ENCODE measurements around the gene SLIT3. TPM values are rescaled to one million over a fixed set of nuclear protein-coding genes. Genes with fewer than 3 reads are reported as not detected.

Gene SLIT3
- total RNA-seq, 1 donor from 2014 or later, result not detected

DNA sequence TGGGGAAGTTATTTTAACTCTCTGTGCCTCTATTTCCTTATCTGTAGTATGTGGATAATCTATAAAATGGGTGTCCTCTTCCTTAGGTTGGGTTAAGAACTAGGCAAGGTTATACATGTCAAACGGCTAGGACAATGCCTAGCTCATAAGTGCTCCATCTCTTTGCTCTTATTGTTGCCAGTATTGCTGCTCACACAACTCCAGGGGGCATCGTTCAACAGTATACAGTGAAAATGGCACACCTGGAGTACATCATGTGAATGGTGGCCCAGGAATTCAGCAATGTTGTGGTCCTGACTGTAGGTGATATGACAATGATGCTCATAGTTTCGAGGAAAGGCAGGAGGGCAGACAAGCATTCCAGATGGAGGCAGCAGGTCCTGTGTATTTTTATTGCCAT is 30.1 kb downstream of the SLIT3 start:
- no peak for DNase-seq (ENCODE audit: low read depth in 2 of 2)

- no peak for DNase-seq (ENCODE audit: low read depth in 2 of 2)
These were observed 32.9 kb downstream of the SLIT3 start for GRCh38 chr5:169268019-169268418.

DNA sequence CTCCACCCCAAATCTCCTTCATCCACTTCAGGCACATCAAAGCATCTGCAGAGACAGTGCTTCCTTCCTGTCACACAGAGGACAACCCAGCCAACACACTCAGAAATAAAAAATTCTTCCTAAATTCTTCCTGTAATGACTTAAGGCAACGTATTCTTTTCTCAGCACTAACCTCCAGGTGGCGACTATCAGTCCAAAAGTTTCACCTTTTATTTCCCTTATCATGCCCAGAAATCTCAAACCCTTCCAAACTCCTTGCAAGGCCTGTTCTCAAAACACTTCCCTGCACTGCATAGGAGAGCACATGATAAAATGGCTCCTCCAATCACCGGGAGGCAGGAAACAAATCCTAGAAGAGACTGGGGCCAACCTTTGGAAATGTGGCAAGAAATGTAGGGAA is 35.1 kb downstream of the SLIT3 start:
- no peak for DNase-seq (ENCODE audit: low read depth in 2 of 2)

DNA sequence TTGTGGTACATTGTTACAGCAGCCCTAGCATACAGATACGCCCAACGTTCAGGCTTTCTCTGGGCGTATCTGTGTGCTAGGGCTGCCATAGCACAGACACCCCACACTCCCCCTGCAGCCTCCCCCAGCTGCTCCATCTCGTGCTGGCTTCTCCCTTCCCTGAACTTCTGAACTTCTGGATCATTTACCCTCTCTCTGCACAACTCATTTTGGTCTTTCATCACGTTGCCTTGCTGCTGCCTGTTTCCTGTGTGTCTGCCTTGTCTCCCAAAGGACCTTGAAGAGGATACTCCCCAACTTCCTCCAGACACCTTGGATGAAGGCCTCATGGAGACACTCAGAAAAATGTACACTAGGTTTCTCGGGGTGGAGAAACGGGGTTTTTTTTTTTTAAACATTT is 37.3 kb downstream of the SLIT3 start:
- DNase-seq (ENCODE audit: low read depth in 2 of 2), result no peak

DNA sequence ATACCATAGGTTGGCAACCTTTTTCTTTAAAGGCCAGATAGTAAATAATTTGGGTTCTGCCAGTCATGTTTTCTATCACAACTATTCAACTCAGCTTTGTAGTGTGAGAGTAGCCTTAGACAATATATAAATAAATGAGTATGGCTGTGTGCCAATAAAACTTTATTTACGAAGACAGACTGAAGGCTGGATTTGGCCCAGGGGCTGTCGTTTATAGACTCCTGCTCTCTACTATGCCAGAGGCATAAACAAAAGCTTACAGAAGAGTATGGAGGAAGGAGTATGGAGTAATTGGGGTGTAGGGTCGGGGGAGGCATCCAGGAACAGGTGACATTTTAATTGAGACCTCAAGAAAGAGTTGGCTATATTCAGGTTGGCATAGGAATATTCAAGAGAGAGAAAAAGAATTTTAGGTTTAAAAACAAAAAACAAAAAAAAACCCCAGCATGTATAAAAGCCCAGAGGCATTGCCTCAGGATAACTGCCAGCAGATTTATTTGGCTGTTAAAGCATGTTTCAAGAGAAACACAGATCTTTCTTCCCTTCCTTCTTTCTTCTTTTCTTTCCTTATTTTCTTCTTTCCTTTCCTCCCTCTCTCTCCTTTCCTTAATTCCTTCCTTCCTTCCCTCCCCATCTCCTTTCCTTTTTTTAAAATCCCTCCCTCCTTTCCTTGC is 39.9 kb downstream of the SLIT3 start:
- DNase-seq (ENCODE audit: low read depth in 2 of 2), result no peak

- DNase-seq (ENCODE audit: low read depth in 2 of 2), result no peak
These were observed 42.5 kb downstream of the SLIT3 start for GRCh38 chr5:169258372-169259000.

GRCh38 chr5:169256191-169256590 is 44.7 kb downstream of the SLIT3 start:
- no peak for DNase-seq (ENCODE audit: low read depth in 2 of 2)

DNA sequence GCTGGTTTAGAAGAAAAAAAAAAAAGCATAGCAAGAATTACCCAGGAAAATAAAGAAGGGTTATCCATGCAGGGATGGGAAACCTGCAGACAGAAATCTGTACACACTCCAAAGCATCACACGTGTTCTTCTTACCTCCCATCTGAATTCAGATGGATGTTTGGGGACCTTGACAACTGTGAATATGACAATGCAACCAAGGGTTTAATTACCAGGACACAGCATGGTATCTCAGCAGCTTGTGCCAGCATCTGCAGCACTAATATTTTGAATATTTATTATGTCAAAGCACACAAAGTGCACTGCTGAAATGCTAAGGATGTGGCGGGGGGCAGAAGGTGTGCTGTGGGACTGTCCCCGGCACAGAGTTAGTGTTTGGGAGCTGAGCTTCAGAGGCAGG is 47.9 kb downstream of the SLIT3 start:
- DNase-seq (ENCODE audit: low read depth in 2 of 2), result no peak

DNA sequence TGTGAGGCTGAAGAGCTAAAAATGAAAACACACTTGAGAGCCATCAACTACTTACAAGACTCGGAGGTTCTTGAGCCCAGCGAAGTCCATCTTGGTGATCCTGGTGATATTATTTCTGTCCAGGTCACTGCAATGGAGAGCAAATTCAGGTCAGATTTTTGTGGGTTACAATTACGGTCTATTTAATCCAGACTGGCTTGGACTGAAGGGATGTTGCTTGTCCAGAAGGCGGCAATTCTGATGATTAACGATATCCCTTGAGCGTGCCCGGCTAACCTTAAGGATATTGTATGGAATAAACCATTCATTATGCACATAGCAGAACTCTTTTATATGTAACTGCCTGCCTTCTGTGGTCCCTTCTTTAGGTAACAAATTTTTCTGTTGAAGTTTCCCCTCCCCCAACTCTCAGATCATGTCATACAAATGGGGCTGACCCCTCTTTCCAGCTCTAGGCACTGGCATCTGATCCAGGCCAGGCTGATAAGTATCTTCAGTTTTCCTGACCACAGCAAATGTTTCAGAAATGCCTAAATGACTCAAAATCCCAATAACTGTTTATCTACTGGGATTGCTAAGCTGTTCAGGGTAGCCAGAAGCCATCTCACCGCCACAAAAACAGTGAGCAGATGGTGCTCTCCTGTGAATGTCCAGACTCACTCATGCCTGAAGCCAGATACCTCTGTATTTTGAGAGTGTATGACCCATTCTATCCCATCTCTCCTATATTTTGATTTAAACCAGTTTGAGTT is 49.4 kb downstream of the SLIT3 start:
- DNase-seq (ENCODE audit: low read depth in 2 of 2), result no peak

- DNase-seq (ENCODE audit: low read depth in 2 of 2), result no peak
These were observed 50.1 kb downstream of the SLIT3 start for GRCh38 chr5:169250887-169251286.

GRCh38 chr5:169248996-169249395 is 51.9 kb downstream of the SLIT3 start:
- no peak for DNase-seq (ENCODE audit: low read depth in 2 of 2)

DNA sequence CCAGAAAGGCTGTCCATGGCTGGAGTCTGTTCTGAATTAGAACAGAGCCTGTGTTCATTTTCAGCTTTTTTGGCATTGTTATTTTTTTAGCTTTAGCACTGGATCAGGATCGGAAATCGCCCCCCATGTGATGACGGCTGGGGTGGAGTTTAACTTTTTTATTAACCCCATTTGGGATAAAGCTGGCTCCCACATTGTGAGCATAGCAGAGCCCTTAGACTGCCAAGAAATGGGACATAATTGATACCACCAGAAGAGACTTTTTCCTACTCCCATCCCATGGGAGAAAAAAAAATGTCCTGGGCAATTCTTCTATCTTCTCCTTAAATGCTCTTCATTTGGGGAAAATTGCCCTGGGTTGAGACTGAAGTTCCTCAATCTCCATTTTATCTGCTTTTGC is 52.4 kb downstream of the SLIT3 start:
- DNase-seq (ENCODE audit: low read depth in 2 of 2), result no peak

GRCh38 chr5:169244812-169245211 is 56.1 kb downstream of the SLIT3 start:
- DNase-seq (ENCODE audit: low read depth in 2 of 2), result no peak

DNA sequence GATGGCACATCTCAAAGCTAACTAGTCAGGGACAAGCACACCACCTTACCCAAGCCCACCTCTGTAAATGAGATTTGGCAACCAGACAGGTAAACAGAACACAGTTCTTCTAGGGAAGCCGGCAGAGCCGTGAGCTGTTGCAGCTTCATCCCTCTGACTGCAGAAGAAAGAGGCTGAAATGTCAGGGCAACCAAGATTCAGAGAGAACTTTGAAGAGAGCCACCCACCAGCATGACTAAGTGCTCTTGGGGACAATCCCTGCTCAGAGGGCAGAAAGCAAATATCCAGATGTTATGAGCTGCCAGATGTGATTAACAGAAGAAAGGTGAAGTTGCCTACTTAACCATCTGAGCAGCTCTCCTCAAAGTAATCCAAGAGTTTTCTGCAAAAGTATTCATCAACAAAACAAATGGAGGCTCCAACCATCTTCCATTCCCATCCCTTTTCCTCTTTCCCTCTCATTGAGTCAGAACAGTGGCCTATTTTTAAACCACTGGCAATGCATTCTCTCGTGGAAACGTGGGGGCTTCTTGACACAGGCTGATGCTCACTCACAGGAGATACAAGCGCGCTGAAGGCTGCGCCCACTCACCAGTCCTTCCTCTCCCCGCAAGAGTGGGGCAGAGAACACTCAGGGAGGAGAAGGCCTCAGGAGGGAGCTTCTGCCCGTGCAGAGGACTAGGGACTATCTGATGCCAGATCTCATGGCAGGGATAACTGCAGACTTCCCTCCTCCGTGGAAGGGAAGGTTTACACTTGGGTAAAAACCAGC is 57.1 kb downstream of the SLIT3 start:
- no peak for DNase-seq (ENCODE audit: low read depth in 2 of 2)

DNA sequence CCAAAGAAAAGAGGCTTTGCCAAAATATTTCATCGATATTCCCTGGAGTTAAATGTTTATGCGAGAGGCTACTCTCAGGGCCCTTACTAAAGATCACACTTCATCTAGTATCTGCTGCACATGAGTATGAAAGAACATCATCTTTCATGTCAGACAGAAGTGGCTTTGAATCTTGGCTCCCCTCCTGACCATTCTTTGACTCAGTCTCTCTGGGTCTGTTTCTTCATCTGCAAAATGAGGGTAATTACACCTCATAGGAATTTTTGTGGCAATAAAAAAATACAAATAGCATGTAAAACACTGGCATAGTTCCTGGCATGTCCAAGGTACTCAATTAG is 58.1 kb downstream of the SLIT3 start:
- no peak for DNase-seq (ENCODE audit: low read depth in 2 of 2)

DNA sequence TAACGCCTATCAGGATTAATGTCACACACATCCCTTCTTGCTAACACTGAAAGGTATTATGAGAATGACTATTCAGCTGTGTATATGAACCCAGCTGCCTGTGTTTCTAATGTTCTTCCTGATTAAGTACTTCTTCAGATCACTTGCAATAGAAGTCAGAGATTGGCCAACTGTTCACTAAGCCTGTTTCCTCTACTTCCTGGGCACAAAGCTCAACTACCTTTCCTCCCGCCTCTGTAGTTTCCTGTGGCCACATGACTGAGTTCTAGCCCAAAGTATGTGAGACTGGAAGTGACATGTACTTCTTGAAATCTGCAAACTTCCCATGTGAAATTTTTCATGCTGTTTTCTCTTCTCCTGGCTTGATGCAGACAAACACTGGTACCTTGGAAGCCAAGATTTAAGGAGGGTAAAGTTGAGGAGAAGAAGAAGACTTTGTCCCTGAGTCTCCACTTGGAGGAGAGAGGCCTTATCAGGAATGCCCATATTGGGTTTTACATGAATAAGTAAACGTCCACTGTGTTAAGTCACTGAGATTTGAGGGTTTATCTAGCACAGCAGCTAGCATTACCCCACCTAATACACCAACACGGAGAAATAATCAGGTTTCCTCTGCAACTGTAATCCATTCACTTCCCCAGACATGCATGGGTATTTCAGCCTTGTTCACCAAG is 58.6 kb downstream of the SLIT3 start:
- DNase-seq (ENCODE audit: low read depth in 2 of 2), result no peak

DNA sequence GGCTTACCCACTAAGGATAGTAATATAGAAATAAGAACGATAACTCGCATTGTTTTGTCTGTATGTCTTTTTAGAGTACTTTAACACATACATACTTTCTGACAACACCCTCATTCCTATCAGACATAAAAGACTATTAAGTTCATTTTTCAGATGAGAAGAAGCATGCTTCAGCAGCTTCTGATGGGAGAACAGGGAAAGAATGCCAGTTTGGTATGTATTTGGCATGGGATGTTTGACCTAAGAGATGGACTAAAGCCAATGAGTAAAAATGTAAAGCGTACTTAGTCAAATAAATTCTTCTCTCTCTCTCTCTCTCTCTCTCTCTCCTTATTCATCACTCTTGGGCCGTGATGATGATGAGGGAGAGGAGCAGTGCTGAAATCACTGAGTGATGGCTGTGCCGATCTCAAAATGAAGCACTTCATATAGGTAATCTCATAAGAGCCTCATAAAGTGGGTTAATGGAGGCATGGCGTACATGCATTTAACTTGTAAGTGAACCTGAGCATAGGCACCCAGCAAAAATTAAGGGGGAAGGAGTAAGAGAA is 71.5 kb downstream of the SLIT3 start:
- no peak for DNase-seq (ENCODE audit: low read depth in 2 of 2)

DNA sequence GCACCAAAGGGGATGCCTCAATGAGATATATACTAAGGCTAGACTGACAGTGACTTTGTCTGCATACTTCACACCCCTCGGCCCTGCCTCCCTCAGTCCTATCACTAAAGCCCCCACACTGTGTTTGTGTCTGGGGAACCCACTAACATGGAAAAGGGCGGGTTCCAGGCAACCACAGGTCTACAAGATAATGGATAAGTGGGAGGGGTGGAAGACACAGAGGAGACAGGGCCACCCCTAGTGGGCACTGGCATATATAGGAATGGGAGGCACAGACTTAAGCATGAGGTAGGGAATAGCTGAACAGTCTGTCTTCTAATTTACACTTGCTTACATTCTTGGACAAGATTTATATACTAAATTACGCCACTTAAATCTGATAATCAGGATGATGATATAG is 74.0 kb downstream of the SLIT3 start:
- no peak for DNase-seq (ENCODE audit: low read depth in 2 of 2)

DNA sequence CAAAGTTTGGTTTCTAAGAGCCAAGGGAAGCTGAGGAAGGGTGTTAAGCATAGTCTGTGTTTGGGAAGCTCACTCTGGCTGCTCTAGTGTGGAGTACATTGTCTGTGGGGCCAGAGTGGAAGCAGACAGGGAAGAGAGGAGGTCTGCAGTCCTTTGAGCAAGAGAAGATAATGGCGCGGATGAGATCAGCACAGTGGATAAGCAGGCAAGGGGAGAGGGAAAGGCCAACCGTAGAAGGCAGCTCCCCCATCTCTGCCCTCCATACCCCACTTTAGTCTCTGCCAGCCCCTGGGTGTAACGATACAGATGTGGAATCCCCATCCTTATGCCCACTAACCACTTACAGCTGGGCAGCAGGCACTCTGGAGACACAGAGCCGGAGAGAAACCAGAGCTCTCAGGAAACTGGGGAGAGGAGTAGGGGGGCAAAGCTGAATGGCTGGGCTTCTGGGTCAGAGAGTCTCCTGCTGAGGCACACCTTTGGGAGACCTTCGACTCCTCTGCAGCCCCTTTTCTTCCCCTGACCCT is 75.0 kb downstream of the SLIT3 start:
- DNase-seq (ENCODE audit: low read depth in 2 of 2), result no peak

- DNase-seq (ENCODE audit: low read depth in 2 of 2), result no peak
These were observed 77.4 kb downstream of the SLIT3 start for GRCh38 chr5:169223595-169223953.

GRCh38 chr5:169222934-169223594 is 77.9 kb downstream of the SLIT3 start:
- no peak for DNase-seq (ENCODE audit: low read depth in 2 of 2)
